Activated CD8-positive, alpha-beta memory T cell treated with anti-CD3 and anti-CD28 coated beads, Interleukin-2, amount 50 U/mL, for 48 hours (primary cell): Measurements from ENCODE around the gene UBE2Q1.

Experiments
- DNase-seq: peaks from one replicate; pipeline ENCODE4 v3.0.0-alpha.2; 2020

UBE2Q1 gene

DNA sequence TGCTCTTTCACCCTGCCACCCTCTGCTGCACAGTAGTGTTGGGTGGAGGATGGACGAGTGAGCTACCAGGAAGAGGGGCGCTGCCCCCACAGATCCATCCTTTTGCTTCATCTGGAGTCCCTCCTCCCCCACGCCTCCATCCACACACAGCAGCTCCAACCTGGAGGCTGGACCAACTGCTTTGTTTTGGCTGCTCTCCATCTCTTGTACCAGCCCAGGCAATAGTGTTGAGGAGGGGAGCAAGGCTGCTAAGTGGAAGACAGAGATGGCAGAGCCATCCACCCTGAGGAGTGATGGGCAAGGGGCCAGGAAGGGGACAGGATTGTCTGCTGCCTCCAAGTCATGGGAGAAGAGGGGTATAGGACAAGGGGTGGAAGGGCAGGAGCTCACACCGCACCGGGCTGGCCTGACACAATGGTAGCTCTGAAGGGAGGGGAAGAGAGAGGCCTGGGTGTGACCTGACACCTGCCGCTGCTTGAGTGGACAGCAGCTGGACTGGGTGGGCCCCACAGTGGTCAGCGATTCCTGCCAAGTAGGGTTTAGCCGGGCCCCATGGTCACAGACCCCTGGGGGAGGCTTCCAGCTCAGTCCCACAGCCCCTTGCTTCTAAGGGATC is 17.6 kb upstream of the UBE2Q1 start:
- no peak for DNase-seq

DNA sequence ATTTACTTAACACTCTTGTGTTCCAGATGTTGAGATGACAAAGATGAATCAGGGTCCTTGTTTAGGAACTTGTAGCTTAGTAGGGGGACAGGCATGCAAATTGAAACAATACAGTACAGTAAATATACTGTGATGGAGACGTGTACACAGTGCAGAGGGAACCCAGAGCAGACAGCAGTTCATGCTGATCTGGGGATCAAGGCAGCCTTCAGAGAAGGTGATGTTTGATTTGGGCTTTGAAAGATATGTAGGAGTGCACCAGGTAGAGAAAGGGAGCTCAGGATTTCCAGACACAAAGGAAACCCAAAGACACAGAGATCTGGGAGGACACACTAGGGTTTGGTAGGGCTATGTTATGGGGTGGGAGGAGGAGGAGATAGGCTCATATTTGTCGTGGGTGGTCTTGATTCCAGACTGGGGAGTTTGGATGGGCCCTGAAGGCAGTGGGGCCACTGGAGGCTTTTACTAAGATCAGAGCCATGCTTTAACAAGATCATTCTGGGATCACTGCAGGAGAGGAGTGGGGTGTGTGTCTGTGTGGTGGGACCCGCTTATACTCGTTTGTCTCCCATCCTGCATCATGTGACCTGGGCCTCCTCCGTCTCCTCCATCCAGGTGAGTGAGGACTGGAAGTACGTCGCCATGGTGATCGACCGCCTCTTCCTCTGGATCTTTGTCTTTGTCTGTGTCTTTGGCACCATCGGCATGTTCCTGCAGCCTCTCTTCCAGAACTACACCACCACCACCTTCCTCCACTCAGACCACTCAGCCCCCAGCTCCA is 16.9 kb upstream of the UBE2Q1 start:
- no peak for DNase-seq

DNA sequence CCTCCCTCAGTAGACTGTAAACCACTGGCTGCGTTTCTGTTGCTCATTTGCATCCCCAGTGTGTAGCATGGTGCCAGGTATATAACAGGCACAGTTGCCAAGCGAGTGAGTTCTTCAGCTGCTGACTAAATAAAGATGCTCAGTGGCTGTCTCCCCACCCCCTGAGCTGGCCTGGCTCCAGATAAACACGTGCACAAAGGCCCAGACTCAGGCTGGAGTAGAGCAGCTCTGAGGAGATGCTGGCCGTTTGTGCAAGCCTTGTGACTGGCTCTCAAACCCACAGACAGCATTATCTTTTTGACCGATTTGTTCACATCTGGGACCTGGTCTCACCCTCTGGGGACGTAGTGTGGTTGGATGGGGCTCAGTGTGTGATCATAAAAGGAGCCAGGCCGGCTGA is 16.3 kb upstream of the UBE2Q1 start:
- DNase-seq = no peak

DNA sequence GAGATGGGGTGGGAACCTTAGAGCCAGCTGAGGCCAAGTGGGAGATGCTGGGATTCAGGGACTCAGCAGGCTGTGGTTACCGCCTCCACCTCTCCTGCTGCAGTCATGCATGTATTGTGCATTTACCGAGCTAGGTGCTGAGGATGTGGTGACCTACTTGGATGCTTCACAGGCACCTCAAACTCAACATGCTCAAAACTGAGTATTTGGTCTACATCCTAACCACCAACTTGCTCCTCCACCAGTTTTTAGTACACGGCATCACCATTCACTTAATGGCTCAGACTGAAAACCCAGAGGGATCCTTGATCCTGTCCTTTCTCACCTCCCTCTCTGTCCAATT is 14.7 kb upstream of the UBE2Q1 start:
- DNase-seq = no peak

DNA sequence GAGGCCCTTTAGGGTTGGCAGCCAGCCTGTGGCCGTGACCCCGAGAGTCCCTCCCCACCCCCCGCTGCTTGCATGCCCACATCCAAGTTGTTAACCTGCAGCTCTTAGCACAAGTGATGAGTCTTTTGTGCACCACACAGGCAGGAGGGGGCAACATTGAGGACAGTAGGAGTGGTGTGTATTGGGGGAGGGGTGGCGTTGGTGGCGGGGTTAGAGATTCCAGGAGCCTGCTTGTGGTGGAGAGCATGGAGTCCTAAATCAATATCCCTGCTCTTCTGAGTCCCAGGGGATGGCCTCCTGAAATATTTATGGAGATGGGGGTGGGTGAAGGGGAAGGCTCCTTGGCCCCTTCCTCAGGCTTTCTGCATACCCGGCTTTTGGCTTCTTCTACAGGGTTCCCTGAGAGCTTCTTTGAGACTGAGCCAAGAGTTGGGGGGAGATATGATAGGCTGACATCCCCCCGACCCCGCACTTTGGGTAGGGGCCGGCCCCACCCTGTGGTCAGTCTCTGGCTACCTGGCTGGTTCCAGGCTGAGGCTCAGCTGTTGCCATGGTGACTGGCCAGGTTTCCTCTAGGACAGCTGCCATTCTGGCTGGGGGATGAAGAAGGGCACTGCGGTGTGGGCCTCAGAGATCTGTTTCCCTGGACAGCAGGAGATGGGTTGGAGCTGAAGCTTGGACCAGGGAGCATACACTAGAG is 14.2 kb upstream of the UBE2Q1 start:
- DNase-seq = no peak

DNA sequence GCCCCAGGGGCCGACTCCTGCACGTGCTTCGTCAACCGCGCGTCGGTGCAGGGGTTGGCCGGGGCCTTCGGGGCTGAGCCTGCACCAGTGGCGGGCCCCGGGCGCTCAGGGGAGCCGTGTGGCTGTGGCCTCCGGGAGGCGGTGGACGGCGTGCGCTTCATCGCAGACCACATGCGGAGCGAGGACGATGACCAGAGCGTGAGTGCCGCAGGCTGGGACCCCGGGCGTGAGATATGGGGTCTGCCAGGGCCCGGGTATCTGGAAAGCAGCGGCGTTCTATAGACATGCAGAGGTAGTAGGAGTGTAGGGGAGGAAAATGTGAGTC is 13.5 kb upstream of the UBE2Q1 start:
- no peak for DNase-seq

DNA sequence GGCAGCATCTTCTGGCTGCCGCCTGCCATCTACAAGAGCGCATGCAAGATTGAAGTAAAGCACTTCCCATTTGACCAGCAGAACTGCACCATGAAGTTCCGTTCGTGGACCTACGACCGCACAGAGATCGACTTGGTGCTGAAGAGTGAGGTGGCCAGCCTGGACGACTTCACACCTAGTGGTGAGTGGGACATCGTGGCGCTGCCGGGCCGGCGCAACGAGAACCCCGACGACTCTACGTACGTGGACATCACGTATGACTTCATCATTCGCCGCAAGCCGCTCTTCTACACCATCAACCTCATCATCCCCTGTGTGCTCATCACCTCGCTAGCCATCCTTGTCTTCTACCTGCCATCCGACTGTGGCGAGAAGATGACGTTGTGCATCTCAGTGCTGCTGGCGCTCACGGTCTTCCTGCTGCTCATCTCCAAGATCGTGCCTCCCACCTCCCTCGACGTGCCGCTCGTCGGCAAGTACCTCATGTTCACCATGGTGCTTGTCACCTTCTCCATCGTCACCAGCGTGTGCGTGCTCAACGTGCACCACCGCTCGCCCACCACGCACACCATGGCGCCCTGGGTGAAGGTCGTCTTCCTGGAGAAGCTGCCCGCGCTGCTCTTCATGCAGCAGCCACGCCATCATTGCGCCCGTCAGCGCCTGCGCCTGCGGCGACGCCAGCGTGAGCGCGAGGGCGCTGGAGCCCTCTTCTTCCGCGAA is 12.9 kb upstream of the UBE2Q1 start:
- no peak for DNase-seq

DNA sequence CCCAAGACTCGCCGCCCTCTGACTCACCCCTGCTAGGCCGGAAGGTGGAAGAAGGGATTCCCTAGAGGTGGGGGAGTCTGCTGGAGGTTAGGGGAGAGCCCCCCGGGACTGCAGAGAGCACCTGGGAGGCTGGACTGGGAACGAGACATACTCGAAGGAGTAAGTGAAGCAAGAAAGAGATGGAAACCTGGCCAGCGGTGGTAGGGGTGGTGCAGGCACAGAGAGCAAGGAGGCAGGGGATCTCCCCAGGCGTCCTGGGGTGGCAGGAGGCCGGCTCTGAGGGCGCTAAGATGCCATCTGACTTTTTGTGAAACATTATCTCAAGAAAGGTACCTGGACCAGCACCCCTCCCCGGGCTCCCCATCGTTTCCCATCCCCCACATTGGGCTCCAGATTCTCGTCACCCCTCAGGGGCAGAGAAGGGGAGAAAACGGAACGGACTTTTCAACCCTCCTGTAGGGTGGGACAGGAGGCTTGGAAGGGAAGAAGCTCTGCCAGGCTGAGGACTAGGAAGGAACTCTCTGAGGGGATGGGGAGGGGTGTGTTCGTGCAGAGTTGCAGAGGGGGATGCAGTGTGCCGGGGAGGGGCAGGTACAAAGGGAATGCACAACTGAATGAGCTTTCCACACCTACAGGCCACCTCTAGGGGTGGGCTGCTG is 9.8 kb upstream of the UBE2Q1 start:
- DNase-seq = no peak

DNA sequence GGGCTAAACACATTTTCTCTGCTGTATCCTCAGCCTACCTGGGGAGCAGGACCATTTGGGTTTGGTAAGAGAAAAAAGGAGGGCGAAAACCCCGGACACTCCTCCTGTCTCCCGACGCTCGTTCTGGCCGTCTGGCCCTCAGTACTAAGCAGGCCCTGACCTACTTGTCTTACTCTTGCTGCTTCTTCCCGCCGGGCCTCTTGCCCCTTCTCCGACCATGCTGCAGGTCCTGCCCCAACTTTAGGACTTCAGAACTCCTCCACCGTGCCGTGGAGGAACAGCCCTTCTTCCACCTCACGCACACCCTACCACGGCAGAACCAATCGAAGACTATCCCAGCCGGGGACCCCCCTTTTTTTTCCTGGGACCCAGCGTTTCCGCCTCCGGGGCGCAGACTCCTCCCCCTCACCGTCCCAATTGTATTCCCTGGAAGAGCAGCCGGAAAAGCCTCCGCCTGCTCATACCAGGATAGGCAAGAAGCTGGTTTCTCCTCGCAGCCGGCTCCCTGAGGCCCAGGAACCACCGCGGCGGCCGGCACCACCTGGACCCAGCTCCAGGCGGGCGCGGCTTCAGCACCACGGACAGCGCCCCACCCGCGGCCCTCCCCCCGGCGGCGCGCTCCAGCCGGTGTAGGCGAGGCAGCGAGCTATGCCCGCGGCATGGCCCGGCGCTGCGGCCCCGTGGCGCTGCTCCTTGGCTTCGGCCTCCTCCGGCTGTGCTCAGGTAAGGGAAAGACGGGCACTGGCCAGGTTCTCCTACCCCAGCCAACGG is 9.1 kb upstream of the UBE2Q1 start, which contains the start of gene CHRNB2:
Gene CHRNB2 (plus strand): TSS at position 393 of the 771 bp plus-strand sequence. CDS start 267 bp downstream, at position 660.
- DNase-seq = peak; percentile 92

DNA sequence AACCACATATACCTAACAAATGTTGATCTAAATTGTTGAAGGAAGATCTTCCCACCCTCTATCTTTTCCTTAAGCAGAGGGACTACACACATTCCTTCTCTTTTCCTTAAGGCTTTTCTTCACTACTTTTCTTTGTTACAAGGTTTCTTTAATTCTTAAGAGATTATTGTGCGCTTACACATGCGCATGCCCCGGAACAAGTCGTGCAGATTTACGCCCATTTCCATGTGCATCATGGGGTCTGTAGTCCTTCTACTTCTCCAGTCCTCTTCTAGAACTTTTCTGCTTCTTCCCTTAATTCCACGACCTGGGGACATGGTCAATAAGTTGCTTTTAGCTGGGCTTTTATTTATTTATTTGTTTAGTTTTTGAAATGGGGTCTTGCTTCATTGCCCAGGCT is 7.4 kb upstream of the UBE2Q1 start:
- DNase-seq = no peak

DNA sequence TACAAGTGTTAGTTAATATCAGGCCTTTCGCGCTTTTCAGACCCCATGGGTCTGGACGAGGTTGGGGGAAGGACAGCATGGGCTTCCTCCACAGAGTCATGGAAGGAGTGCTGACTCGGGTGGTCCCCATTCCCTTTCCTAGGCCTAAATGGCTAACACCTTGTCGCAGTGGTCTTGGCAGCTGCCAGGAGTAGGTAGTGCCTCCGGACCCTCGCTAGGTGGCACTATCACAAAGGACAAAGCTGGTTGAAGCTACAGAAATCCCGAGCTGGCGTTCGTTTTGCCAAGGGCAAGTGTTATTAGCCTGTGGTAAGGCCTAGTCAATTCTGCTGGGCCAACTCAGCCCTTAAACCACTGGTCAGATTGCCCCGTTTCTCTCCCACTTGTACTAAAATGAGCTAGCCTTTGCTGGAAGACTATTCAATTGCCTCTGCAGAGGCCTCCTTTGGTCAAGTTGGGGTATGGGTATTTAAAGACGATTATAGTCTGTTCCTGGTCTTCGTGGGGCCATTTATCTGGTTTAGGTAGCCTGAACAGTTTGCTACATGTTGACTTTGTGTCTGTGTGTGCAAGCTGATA is 1.1 kb upstream of the UBE2Q1 start:
- peak; percentile 85 for DNase-seq

DNA sequence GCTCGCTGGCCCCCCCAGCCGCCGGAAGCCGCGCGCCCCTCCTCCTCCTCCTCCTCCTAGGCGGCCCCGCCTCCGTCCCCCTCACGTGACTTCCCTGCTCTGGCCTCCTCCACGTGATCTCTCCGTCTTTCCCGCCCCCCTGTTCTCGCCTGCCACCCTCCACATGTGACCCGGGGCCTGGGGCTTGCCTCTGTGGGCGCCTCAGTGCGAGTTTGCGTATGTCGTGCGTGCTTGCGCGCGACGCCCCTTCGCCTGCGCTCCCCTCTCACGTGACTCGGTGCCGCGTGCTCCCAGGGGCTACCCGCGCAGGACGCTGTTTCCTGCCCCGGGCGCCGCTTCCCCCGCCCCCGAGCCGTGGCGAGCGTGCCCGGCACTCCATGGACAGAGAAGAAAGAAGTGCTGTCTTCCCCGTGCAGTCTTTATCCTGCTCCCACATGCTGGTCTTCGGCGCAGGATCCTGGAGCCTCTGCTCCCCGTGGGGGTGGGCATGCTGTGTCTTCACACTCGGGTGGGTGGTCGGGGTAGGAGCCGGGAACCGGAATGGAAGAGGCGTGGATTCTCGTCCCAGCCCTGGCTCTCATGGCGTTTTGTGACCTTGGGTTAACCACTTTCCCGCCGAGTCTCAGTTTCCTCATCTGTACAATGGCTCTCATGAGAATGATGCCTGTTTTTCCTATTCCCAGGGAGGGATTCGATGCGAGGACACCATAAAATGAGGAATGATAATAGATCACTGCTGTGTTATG is 431 bp upstream of the UBE2Q1 start:
- DNase-seq = peak; percentile 98

DNA sequence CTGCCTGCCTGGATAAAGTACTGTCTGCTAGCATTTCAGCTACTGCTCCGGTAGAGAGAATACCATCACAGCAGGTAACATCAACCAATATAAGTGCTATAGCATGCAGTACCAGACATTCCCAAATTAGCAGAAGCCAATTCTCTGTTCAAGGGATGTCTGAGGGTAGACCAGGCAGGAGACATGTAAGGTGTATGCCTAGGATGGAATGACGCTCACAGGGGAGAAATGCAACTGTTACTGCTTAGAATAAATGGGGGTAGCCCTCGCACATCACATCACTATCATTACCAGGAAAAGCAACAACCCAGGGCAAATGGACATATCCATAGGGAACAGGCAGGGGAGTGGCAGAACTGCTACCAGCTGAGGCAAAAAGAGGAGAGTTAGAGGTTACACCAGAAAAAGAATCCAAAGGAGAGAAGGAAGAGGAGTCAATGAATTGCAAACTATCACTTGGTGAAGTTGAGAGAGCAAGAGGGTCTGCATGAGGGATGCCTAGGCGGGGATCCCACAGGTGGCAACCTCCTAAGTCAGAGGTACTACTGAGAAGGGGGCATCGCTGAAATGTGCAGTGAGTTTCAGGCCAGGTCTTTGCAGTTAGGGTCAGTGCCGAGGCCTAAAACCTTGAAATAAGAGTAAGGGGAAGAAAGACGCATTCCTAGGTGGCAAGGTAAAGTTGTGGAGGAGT is 1.1 kb downstream of the UBE2Q1 start:
- peak; percentile 53 for DNase-seq

DNA sequence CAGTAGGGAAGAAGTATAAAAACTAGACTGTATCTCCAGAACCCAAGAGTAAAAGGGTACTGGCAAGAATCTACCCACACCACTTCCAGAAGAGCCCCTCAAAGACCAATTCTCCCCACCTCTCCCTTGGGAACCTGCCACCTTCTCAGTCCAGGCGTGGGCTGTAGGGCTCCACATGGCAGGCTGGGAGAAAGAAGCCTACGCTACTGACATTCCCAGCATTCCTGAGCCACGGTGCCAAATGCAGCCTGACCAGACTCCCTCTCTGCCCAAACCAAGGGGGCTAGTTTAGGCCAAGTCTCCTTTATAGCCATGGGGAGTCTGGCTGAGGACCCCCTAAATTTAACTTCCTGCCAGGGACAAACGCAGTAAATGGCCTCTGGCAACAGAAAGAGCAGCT is 2.0 kb downstream of the UBE2Q1 start:
- DNase-seq = no peak

DNA sequence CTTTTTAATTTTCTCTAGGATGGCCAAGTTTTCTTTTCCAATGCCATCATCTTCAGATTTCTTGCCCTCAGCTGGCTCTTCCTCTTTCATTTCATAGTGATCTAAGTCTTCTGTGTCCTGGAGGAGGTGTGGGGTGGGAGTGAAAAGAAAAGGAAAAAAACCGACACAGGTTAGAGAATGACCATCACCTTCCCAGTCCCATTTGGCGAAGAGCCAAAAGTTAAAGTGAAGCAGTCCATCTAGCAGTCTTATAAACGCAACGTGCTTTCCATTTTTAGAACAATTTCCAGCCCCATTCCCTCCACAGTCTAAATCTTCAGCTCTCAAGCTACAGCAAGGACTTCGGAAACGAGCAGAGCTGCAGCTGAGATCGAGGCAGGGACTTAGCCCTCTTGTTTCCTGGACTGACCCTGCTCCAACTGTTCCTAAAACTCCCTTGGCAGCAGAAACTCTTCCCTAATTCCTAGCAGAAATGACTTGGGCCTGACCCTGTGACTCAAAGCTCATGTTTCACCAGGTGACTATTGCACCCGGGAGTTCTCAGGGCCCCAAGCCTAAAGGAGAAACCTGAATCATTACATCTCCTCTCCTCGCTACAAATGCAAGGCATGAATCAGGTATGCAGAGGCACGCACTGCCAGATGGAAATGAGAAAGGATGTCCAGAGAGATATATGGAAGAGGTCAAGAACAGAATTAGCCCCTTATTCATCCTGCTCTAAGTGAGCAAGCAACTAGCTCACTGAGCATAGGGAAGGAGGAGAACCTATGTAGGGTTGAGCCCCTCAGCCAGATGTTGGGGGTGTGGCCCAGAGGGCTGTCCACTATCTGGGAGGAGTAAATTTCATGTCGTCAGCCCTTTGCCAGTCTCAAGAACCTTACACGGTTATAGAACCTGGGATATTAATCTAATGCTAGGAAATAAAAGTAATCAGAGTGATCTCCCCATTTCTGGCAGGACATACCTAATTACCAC is 5.1 kb downstream of the UBE2Q1 start:
- no peak for DNase-seq

DNA sequence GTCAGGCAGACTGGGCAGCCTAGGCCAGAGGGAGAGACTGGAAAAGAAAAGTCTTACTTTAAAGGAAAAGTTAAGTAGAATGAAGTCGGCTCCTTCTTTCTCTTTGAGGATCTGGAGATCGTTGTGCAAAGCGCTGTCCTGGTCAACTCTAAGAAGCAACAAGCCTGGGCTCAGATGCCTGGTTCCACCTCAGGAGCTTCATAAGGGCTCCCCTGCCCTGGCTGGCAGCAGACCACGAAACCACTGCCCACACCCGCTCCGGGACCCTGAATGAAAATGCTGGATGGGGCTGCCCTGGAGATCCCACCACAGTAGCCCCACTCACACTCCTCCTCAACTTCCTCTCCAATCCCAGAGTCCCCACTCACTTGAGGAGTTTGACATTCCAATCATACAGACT is 6.4 kb downstream of the UBE2Q1 start:
- DNase-seq = no peak

DNA sequence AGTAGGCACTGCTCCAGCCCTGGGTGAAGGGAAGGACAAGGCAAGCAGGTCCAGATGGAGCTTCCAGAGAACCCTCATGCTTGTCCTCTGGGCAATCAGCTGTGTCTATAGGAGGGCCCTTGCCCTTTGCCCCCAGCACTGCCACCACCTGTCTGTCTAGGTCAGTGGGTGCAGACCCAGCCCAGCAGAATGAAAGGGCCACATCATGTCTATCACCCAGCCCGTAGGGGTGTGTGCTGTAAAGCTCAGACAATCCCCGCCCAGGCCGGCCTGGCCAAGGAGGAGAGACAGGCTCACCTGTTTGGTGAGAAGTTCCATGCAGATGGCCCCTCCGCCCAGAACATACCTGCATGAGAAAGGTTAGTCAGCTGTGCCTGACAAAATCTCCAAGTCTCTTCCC is 7.0 kb downstream of the UBE2Q1 start:
- DNase-seq = no peak

DNA sequence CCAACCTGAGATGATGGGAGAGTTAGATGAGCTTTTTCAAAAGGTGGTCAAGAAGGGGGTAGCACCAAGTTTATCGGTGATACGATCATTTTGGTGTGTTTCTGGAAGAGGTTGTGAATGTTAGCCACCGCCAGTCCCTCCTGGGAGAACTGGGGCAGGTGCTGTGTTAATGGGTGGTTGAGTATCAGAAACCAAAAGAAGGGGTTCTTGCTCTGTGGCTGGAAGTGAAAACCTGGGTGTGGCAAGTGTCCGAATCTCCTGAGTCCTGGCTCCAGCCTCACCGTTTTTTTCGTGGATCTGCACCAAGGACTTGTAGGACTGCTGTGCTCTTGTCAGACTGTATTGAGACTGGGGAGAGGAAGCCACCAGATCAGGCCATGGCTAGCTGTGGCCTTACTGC is 7.8 kb downstream of the UBE2Q1 start:
- DNase-seq = no peak

DNA sequence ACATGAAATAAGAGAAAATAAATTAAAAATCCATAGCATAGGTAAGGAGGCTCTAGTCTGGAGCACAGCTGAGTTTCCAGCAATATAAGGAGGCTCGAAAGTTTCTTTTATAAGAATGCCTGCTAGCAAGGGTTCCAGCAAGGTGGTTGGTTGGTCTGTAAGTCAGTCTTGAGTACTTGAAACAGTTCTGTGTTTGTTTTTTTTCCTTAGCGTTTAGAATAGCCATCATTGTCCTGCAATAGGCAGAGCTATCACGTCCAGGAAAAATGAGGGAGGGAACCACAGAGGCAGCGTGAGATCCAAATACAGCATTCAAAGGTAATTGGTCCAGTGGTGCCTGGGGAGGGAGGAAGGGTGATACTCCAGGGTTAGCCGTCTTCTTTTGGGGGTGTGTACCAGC is 8.4 kb downstream of the UBE2Q1 start:
- DNase-seq = no peak
